Measurements from ENCODE around the gene BAHCC1.
A peak's percentile ranks its signal among the peaks of the same experiment; 100 is the strongest.

- TF ChIP-seq CTCF (IDR thresholded peaks at IDR 0.05; ENCODE audit: poor library complexity, severe bottlenecking) = no peak
- TF ChIP-seq POLR2AphosphoS5 (IDR thresholded peaks at IDR 0.05) = no peak
- no peak for TF ChIP-seq EZH2 (IDR thresholded peaks at IDR 0.05; ENCODE audit: borderline replicate concordance, insufficient read depth, low read length, poor library complexity, severe bottlenecking)
- peak; percentile 3 for TF ChIP-seq REST (IDR thresholded peaks at IDR 0.05; ENCODE audit: borderline replicate concordance)
- no peak for TF ChIP-seq RAD21 (conservative IDR thresholded peaks at IDR 0.05)
- no peak for TF ChIP-seq EP300 (conservative IDR thresholded peaks at IDR 0.05; ENCODE audit: poor library complexity, severe bottlenecking)
Measured at GRCh38 chr17:81400154-81400977, 5.1 kb downstream of the BAHCC1 start.
